Thoracic aorta (tissue), 2 donors: ENCODE measurements around the gene HMGB2. TPM values are rescaled to one million over a fixed set of nuclear protein-coding genes. Genes with fewer than 3 reads are reported as not detected.
A peak's percentile ranks its signal among the peaks of the same experiment; 100 is the strongest.

Experiments
- ATAC-seq: fragments of 150-250 bp; one replicate; pipeline ENCODE4 v1.8.0; 2017; ENCODE audit warnings: low read depth; ENCODE audit not compliant: insufficient number of reproducible peaks, low FRiP score
- DNase-seq: peaks from one replicate; pipeline ENCODE4 v3.0.0-alpha.2; 2020; ENCODE audit warnings: low spot score
- H3K27ac ChIP-seq, 2 donors: fragments of 200-600 bp; sonication (generic); 1 replicate in 1 of 2; 2 replicates in 1 of 2; pipeline ENCODE4 v1.5.1; 2016; ENCODE audit warnings: mild to moderate bottlenecking in 2 of 2, moderate library complexity in 2 of 2
- H3K27me3 ChIP-seq: fragments of 200-600 bp; sonication (generic); replicated peaks from 2 replicates; pipeline ENCODE4 v1.6.0; 2016; ENCODE audit warnings: mild to moderate bottlenecking; ENCODE audit not compliant: insufficient read depth
- H3K36me3 ChIP-seq: fragments of 200-600 bp; sonication (generic); one replicate; pipeline ENCODE4 v1.5.1; 2016
- H3K4me1 ChIP-seq, 2 donors: fragments of 200-600 bp; sonication (generic); 1 replicate in 1 of 2; 2 replicates in 1 of 2; pipeline versions ENCODE4 v1.5.1 to v1.6.0; 2016; ENCODE audit warnings: low read depth in 2 of 2, mild to moderate bottlenecking in 1 of 2; ENCODE audit not compliant: control insufficient read depth in 1 of 2
- H3K4me3 ChIP-seq: fragments of 200-600 bp; sonication (generic); 2 replicates; pipeline ENCODE4 v1.5.1; 2016; ENCODE audit warnings: mild to moderate bottlenecking
- H3K9me3 ChIP-seq: fragments of 200-600 bp; sonication (generic); 2 replicates; pipeline ENCODE4 v1.5.1; 2016
- CTCF ChIP-seq: fragments of 200-600 bp; sonication (generic); IDR thresholded peaks from one replicate; pipeline ENCODE4 v1.5.1; 2019; ENCODE audit warnings: antibody characterized with exemption
- total RNA-seq, 2 donors: library from RNA; depleted of rRNA; stranded (reverse); fragments of >200 nt; gene quantifications; one replicate each; pipeline versions ENCODE4 v1.1.0 to v1.2.3, GENCODE V29; 2016

Gene HMGB2
- total RNA-seq, 2 donors from 2014 or later, result 28.8 to 33.4 TPM

- Histone ChIP-seq H3K4me3 (no peak overlapping the region), H3K4me1 (peaks cover 7 to 22% of the 10 kb centered on the region in 2 donors), H3K36me3 (no peaks in the 10 kb centered on the region), H3K9me3 (no peaks in the 10 kb centered on the region), H3K27me3 (no peaks in the 10 kb centered on the region), H3K27ac (no peak overlapping the region)
- ATAC-seq (no peak), DNase-seq (no peak)
- TF ChIP-seq CTCF, result no peak
These were observed 5.8 kb downstream of the HMGB2 start for GRCh38 chr4:173328236-173328901.

GRCh38 chr4:173325007-173325736 is 9.0 kb downstream of the HMGB2 start:
- Histone ChIP-seq H3K27ac (no peak overlapping the region), H3K4me1 (no peaks in the 10 kb centered on the region), H3K4me3 (no peak overlapping the region), H3K36me3 (peaks cover 3% of the 10 kb centered on the region), H3K9me3 (no peaks in the 10 kb centered on the region), H3K27me3 (no peaks in the 10 kb centered on the region)
- ATAC-seq, result no peak
- TF ChIP-seq CTCF, result no peak
- no peak for DNase-seq

- DNase-seq, result no peak
- TF ChIP-seq CTCF, result no peak
- Histone ChIP-seq H3K4me1 (no peaks in the 10 kb centered on the region), H3K27me3 (no peaks in the 10 kb centered on the region), H3K9me3 (no peaks in the 10 kb centered on the region), H3K36me3 (peaks cover 6% of the 10 kb centered on the region), H3K27ac (no peak overlapping the region), H3K4me3 (no peak overlapping the region)
- ATAC-seq, result no peak
These were observed 14.5 kb downstream of the HMGB2 start for GRCh38 chr4:173319696-173320095.

- ATAC-seq (no peak), DNase-seq (no peak)
- Histone ChIP-seq H3K27ac (no peak overlapping the region), H3K9me3 (no peaks in the 10 kb centered on the region), H3K36me3 (peaks cover 8% of the 10 kb centered on the region), H3K4me1 (no peaks in the 10 kb centered on the region), H3K27me3 (no peaks in the 10 kb centered on the region), H3K4me3 (no peak overlapping the region)
- TF ChIP-seq CTCF, result peak; percentile 55
These were observed 15.4 kb downstream of the HMGB2 start for GRCh38 chr4:173318648-173319211.

- DNase-seq (no peak), ATAC-seq (no peak)
- Histone ChIP-seq H3K27ac (no peak overlapping the region), H3K36me3 (peaks cover 8% of the 10 kb centered on the region), H3K4me3 (no peak overlapping the region), H3K4me1 (no peaks in the 10 kb centered on the region), H3K27me3 (no peaks in the 10 kb centered on the region), H3K9me3 (no peaks in the 10 kb centered on the region)
- no peak for TF ChIP-seq CTCF
These were observed 15.9 kb downstream of the HMGB2 start for GRCh38 chr4:173318240-173318639.
